ENCODE measurements around the gene MYL10.

DNA sequence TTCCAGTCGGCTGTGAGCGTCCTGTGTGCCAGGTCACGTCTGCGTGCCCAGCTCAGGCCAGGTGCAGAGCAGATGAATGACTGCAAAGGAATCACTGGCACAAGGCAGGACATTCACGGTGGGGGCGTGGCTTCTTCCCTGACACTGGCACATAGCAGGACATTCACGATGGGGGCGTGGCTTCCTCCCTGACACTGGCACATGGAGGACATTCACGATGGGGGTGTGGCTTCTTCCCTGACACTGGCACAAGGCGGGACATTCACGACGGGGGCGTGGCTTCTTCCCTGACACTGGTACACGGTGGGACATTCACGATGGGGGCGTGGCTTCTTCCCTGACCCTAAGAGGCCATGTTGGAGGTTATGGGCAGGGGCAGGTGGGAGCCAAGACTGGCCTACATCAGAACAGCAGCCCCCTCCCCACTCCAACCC lies 64.3 kb downstream of the MYL10 start:
- TF ChIP-seq, protein P1, sequence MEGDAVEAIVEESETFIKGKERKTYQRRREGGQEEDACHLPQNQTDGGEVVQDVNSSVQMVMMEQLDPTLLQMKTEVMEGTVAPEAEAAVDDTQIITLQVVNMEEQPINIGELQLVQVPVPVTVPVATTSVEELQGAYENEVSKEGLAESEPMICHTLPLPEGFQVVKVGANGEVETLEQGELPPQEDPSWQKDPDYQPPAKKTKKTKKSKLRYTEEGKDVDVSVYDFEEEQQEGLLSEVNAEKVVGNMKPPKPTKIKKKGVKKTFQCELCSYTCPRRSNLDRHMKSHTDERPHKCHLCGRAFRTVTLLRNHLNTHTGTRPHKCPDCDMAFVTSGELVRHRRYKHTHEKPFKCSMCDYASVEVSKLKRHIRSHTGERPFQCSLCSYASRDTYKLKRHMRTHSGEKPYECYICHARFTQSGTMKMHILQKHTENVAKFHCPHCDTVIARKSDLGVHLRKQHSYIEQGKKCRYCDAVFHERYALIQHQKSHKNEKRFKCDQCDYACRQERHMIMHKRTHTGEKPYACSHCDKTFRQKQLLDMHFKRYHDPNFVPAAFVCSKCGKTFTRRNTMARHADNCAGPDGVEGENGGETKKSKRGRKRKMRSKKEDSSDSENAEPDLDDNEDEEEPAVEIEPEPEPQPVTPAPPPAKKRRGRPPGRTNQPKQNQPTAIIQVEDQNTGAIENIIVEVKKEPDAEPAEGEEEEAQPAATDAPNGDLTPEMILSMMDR (IDR thresholded peaks at IDR 0.05), result no peak
- TF ChIP-seq POLR2AphosphoS5 (IDR thresholded peaks at IDR 0.05) (no peak), POLR2A (IDR thresholded peaks at IDR 0.05) (no peak)
